Activated T-cell treated with anti-CD3 and anti-CD28 coated beads, Interleukin-2, amount 50 U/mL, for 48 hours (primary cell): ENCODE data around the gene ATP8A2.
"Not testable (repeated sequence)": the region's sequence is repeated elsewhere in the genome, so short reads cannot be mapped to it uniquely, and the experiment has no call there.

ENCODE experiments used
- DNase-seq, 2 experiments: peaks; one replicate each; pipeline ENCODE4 v3.0.0-alpha.2; 2020

Gene ATP8A2

GRCh38 chr13:25772534-25772933 lies 400.8 kb downstream of the ATP8A2 start:
- not testable (repeated sequence) for DNase-seq

- DNase-seq, result not testable (repeated sequence)
These were observed 402.3 kb downstream of the ATP8A2 start for GRCh38 chr13:25774056-25774455.

GRCh38 chr13:25775275-25775674 lies 403.5 kb downstream of the ATP8A2 start:
- DNase-seq, result no peak

GRCh38 chr13:25775986-25776385 lies 404.2 kb downstream of the ATP8A2 start:
- DNase-seq, result no peak

GRCh38 chr13:25776722-25777121 lies 404.9 kb downstream of the ATP8A2 start:
- no peak for DNase-seq

- DNase-seq, result no peak
These were observed 405.7 kb downstream of the ATP8A2 start for GRCh38 chr13:25777509-25777908.

- DNase-seq, result no peak
These were observed 406.6 kb downstream of the ATP8A2 start for GRCh38 chr13:25778365-25778764.

- DNase-seq, result no peak
These were observed 407.1 kb downstream of the ATP8A2 start for GRCh38 chr13:25778808-25779305.

- DNase-seq, result no peak
These were observed 411.3 kb downstream of the ATP8A2 start for GRCh38 chr13:25783076-25783475.

- no peak for DNase-seq
These were observed 411.8 kb downstream of the ATP8A2 start for GRCh38 chr13:25783601-25784024.

- no peak for DNase-seq
These were observed 412.3 kb downstream of the ATP8A2 start for GRCh38 chr13:25784119-25784518.

GRCh38 chr13:25790137-25790536 lies 418.4 kb downstream of the ATP8A2 start:
- not testable (repeated sequence) for DNase-seq

GRCh38 chr13:25795277-25795676 lies 423.5 kb downstream of the ATP8A2 start:
- DNase-seq, result no peak

- DNase-seq, result no peak
These were observed 424.7 kb downstream of the ATP8A2 start for GRCh38 chr13:25796474-25796873.

- DNase-seq, result no peak
These were observed 427.2 kb downstream of the ATP8A2 start for GRCh38 chr13:25798998-25799397.

GRCh38 chr13:25800523-25800922 lies 428.7 kb downstream of the ATP8A2 start:
- no peak for DNase-seq

- no peak for DNase-seq
These were observed 430.8 kb downstream of the ATP8A2 start for GRCh38 chr13:25802579-25802978.

- DNase-seq, result no peak
These were observed 431.9 kb downstream of the ATP8A2 start for GRCh38 chr13:25803641-25804040.

GRCh38 chr13:25806264-25806974 lies 434.6 kb downstream of the ATP8A2 start:
- DNase-seq, result no peak

- DNase-seq, result no peak
These were observed 435.8 kb downstream of the ATP8A2 start for GRCh38 chr13:25807562-25807961.

- DNase-seq, result no peak
These were observed 439.7 kb downstream of the ATP8A2 start for GRCh38 chr13:25811506-25811905.

- no peak for DNase-seq
These were observed 444.5 kb downstream of the ATP8A2 start for GRCh38 chr13:25816239-25816638.

- no peak for DNase-seq
These were observed 448.2 kb downstream of the ATP8A2 start for GRCh38 chr13:25819856-25820530.

- DNase-seq, result no peak
These were observed 450.0 kb downstream of the ATP8A2 start for GRCh38 chr13:25821776-25822175.
